C4-2B (cell line): Measurements from ENCODE around the gene IQGAP2.

ENCODE experiments used
- ZFX ChIP-seq: fragments of 450-650 bp; IDR thresholded peaks from 2 replicates; pipeline ENCODE4 v1.6.1; 2017
- TF ChIP-seq, protein P1 (sequence below): fragments of 450-650 bp; conservative IDR thresholded peaks from 2 replicates; pipeline ENCODE4 v1.5.1; 2017; ENCODE audit warnings: mild to moderate bottlenecking

DNA sequence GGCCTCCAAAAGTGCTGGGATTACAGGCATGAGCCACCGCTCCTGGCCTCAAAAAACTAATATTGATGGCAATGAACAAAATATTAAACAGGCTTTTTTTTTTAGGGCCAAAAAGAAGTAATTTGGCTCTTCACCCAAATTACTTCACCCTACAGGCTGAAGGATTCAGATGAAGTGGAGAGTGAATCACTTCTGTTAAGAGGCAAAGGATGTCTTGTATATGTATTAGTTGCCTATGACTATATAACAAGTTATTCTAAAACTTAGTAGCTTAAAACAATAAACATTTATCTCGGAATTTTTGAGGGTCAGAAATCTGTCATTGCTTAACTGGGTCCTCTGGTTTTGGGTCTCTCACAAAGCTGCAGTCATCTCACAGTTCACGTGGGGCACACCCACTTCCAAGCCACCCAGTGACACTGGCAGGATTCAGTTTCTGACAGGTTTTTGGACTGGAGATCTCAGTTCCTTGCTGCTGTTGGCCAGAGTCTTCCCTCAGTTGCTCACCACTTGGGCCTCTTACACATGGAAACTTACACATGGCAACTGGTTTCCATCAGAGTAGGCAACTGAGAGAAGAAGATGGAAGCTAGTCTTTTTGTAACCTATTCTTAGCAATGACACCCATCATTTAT is 66.7 kb downstream of the IQGAP2 start:
- TF ChIP-seq, protein P1, sequence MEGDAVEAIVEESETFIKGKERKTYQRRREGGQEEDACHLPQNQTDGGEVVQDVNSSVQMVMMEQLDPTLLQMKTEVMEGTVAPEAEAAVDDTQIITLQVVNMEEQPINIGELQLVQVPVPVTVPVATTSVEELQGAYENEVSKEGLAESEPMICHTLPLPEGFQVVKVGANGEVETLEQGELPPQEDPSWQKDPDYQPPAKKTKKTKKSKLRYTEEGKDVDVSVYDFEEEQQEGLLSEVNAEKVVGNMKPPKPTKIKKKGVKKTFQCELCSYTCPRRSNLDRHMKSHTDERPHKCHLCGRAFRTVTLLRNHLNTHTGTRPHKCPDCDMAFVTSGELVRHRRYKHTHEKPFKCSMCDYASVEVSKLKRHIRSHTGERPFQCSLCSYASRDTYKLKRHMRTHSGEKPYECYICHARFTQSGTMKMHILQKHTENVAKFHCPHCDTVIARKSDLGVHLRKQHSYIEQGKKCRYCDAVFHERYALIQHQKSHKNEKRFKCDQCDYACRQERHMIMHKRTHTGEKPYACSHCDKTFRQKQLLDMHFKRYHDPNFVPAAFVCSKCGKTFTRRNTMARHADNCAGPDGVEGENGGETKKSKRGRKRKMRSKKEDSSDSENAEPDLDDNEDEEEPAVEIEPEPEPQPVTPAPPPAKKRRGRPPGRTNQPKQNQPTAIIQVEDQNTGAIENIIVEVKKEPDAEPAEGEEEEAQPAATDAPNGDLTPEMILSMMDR = no peak
- no peak for TF ChIP-seq ZFX
